Stimulated activated CD8-positive, alpha-beta memory T cell treated with anti-CD3 and anti-CD28 coated beads, Interleukin-12 subunit alpha, Interleukin-12 subunit beta, amount 100 ng/mL, for 4 hours (primary cell): ENCODE measurements around the gene INSYN2B.
"Not testable (repeated sequence)": the region's sequence is repeated elsewhere in the genome, so short reads cannot be mapped to it uniquely, and the experiment has no call there.

Experiments
- DNase-seq: peaks from one replicate; pipeline ENCODE4 v3.0.0-alpha.2; 2020; ENCODE audit warnings: low read depth

The INSYN2B gene

GRCh38 chr5:169848792-169849191, 131.5 kb downstream of the INSYN2B start:
- no peak for DNase-seq

- no peak for DNase-seq
These were observed 132.0 kb downstream of the INSYN2B start for GRCh38 chr5:169848271-169848670.

- DNase-seq: no peak
These were observed 132.8 kb downstream of the INSYN2B start for GRCh38 chr5:169847519-169847918.

GRCh38 chr5:169842699-169843098, 137.6 kb downstream of the INSYN2B start:
- no peak for DNase-seq

- DNase-seq: no peak
These were observed 139.9 kb downstream of the INSYN2B start for GRCh38 chr5:169840405-169840804.

- DNase-seq: no peak
These were observed 141.6 kb downstream of the INSYN2B start for GRCh38 chr5:169838688-169839087.

- no peak for DNase-seq
These were observed 142.6 kb downstream of the INSYN2B start for GRCh38 chr5:169837686-169838085.

- DNase-seq: no peak
These were observed 143.3 kb downstream of the INSYN2B start for GRCh38 chr5:169836835-169837536.

GRCh38 chr5:169834540-169834939, 145.8 kb downstream of the INSYN2B start:
- not testable (repeated sequence) for DNase-seq

- not testable (repeated sequence) for DNase-seq
These were observed 146.5 kb downstream of the INSYN2B start for GRCh38 chr5:169833681-169834292.

GRCh38 chr5:169832845-169833244, 147.4 kb downstream of the INSYN2B start:
- no peak for DNase-seq

- DNase-seq: no peak
These were observed 148.0 kb downstream of the INSYN2B start for GRCh38 chr5:169832304-169832703.

GRCh38 chr5:169831331-169831730, 149.0 kb downstream of the INSYN2B start:
- DNase-seq: no peak

GRCh38 chr5:169828385-169828784, 151.9 kb downstream of the INSYN2B start:
- no peak for DNase-seq

- DNase-seq: no peak
These were observed 152.5 kb downstream of the INSYN2B start for GRCh38 chr5:169827769-169828168.

- DNase-seq: no peak
These were observed 153.7 kb downstream of the INSYN2B start for GRCh38 chr5:169826618-169827017.

GRCh38 chr5:169817031-169817430, 163.3 kb downstream of the INSYN2B start:
- no peak for DNase-seq

GRCh38 chr5:169814522-169814921, 165.8 kb downstream of the INSYN2B start:
- no peak for DNase-seq
